Thoracic aorta (tissue), 2 donors: Measurements from ENCODE around the gene PKP4. TPM values are rescaled to one million over a fixed set of nuclear protein-coding genes. Genes with fewer than 3 reads are reported as not detected.
A peak's percentile ranks its signal among the peaks of the same experiment; 100 is the strongest.

Experiments
- ATAC-seq: fragments of 150-250 bp; one replicate; pipeline ENCODE4 v1.8.0; 2017; ENCODE audit warnings: low read depth; ENCODE audit not compliant: insufficient number of reproducible peaks, low FRiP score
- DNase-seq: peaks from one replicate; pipeline ENCODE4 v3.0.0-alpha.2; 2020; ENCODE audit warnings: low spot score
- H3K27ac ChIP-seq, 2 donors: fragments of 200-600 bp; sonication (generic); 1 replicate in 1 of 2; 2 replicates in 1 of 2; pipeline ENCODE4 v1.5.1; 2016; ENCODE audit warnings: mild to moderate bottlenecking in 2 of 2, moderate library complexity in 2 of 2
- H3K27me3 ChIP-seq: fragments of 200-600 bp; sonication (generic); replicated peaks from 2 replicates; pipeline ENCODE4 v1.6.0; 2016; ENCODE audit warnings: mild to moderate bottlenecking; ENCODE audit not compliant: insufficient read depth
- H3K36me3 ChIP-seq: fragments of 200-600 bp; sonication (generic); one replicate; pipeline ENCODE4 v1.5.1; 2016
- H3K4me1 ChIP-seq, 2 donors: fragments of 200-600 bp; sonication (generic); 1 replicate in 1 of 2; 2 replicates in 1 of 2; pipeline versions ENCODE4 v1.5.1 to v1.6.0; 2016; ENCODE audit warnings: low read depth in 2 of 2, mild to moderate bottlenecking in 1 of 2; ENCODE audit not compliant: control insufficient read depth in 1 of 2
- H3K4me3 ChIP-seq: fragments of 200-600 bp; sonication (generic); 2 replicates; pipeline ENCODE4 v1.5.1; 2016; ENCODE audit warnings: mild to moderate bottlenecking
- H3K9me3 ChIP-seq: fragments of 200-600 bp; sonication (generic); 2 replicates; pipeline ENCODE4 v1.5.1; 2016
- total RNA-seq, 2 donors: library from RNA; depleted of rRNA; stranded (reverse); fragments of >200 nt; gene quantifications; one replicate each; pipeline versions ENCODE4 v1.1.0 to v1.2.3, GENCODE V29; 2016
- TF ChIP-seq, protein P1 (sequence below): fragments of 200-600 bp; sonication (generic); IDR thresholded peaks from one replicate; pipeline ENCODE4 v1.5.1; 2019; ENCODE audit warnings: antibody characterized with exemption

PKP4 gene
- total RNA-seq, 2 donors from 2014 or later: 28.0 to 49.1 TPM

DNA sequence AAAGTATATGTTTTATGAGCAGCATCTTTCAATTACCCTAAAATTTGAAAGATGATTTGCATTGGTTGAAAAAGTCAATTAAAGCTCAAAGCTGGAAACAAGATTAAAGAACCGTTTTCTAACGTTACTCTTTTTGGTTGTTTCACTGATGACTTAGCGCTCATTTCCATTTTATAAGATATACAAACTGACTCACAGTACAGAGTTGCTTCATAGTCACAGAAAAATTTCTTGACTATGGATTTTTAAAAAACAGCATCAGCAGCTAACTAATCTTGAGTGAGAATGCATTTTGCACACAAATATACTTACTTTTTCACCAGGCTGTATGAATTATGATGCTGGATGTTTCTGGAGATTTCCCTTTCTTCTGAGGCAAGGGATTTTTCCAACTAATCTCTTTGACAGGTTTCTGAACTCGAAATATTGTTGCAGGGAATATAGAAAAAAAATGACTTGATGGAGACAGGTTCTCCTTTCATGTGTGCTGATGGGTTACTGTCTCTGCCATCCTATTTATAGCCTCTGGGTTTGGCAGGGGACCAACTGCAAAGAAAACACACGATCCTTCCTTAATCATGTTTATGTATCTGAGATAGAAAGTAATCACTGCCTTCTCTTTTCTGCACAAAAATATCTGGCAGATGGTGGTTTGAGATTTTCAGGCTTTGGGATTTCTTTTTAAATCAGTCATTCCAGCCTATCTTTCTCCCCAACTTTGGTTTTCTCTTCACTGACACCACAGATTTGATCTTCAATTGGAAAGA lies 209.0 kb downstream of the PKP4 start:
- DNase-seq (no peak), ATAC-seq (no peak)
- Histone ChIP-seq H3K36me3 (peaks cover 8% of the 10 kb centered on the region), H3K27ac (no peak overlapping the region), H3K4me3 (no peak overlapping the region), H3K9me3 (no peaks in the 10 kb centered on the region), H3K4me1 (peaks cover 4 to 16% of the 10 kb centered on the region in 2 donors), H3K27me3 (no peaks in the 10 kb centered on the region)
- TF ChIP-seq, protein P1, sequence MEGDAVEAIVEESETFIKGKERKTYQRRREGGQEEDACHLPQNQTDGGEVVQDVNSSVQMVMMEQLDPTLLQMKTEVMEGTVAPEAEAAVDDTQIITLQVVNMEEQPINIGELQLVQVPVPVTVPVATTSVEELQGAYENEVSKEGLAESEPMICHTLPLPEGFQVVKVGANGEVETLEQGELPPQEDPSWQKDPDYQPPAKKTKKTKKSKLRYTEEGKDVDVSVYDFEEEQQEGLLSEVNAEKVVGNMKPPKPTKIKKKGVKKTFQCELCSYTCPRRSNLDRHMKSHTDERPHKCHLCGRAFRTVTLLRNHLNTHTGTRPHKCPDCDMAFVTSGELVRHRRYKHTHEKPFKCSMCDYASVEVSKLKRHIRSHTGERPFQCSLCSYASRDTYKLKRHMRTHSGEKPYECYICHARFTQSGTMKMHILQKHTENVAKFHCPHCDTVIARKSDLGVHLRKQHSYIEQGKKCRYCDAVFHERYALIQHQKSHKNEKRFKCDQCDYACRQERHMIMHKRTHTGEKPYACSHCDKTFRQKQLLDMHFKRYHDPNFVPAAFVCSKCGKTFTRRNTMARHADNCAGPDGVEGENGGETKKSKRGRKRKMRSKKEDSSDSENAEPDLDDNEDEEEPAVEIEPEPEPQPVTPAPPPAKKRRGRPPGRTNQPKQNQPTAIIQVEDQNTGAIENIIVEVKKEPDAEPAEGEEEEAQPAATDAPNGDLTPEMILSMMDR: no peak

DNA sequence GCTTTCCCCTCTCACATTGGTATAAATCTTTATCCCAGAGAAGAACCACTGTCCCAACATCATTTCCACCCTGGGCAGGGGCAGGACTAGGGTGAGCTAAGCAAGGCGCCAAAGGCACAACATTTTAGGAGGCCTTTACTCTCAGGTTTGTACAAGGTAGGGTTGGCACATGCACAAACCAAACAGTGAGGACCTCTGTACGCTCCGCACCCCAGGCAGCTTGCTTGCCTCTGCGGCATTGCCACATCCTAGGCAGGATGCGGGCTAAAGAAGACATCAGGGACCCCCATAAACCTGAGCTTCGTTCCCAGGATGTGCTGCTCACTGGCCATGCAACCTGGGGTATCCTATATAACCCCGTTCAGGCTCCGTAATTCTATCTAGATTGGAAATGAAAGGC lies 210.2 kb downstream of the PKP4 start:
- Histone ChIP-seq H3K27me3 (no peaks in the 10 kb centered on the region), H3K36me3 (peaks cover 2% of the 10 kb centered on the region), H3K27ac (no peak overlapping the region), H3K9me3 (no peaks in the 10 kb centered on the region), H3K4me3 (no peak overlapping the region), H3K4me1 (peaks cover 4 to 16% of the 10 kb centered on the region in 2 donors)
- DNase-seq (no peak), ATAC-seq (no peak)
- TF ChIP-seq, protein P1: no peak

DNA sequence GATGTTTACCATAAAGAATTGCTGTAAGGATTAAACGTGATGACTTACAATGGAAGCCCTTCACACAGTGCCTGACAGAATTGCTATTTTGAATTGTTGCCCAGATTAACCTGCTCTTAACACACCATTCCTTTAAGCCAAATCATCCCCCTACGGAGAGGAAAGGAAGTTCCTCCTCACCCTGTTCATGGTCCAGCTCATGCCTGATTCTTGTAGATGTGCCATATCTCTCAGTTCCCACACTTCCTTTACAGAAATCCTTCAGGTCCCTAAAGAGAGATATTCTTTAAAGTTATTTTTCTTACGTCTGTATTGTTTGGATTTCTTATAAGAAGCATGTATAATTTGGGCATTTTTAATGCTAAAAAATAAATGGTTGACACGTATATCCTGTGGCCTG lies 210.8 kb downstream of the PKP4 start:
- Histone ChIP-seq H3K36me3 (no peaks in the 10 kb centered on the region), H3K4me1 (peaks cover 4 to 16% of the 10 kb centered on the region in 2 donors), H3K27ac (peak overlapping the region in 1 of 2 donors; percentile 5), H3K4me3 (no peak overlapping the region), H3K27me3 (no peaks in the 10 kb centered on the region), H3K9me3 (no peaks in the 10 kb centered on the region)
- TF ChIP-seq, protein P1: no peak
- no peak for ATAC-seq
- no peak for DNase-seq

DNA sequence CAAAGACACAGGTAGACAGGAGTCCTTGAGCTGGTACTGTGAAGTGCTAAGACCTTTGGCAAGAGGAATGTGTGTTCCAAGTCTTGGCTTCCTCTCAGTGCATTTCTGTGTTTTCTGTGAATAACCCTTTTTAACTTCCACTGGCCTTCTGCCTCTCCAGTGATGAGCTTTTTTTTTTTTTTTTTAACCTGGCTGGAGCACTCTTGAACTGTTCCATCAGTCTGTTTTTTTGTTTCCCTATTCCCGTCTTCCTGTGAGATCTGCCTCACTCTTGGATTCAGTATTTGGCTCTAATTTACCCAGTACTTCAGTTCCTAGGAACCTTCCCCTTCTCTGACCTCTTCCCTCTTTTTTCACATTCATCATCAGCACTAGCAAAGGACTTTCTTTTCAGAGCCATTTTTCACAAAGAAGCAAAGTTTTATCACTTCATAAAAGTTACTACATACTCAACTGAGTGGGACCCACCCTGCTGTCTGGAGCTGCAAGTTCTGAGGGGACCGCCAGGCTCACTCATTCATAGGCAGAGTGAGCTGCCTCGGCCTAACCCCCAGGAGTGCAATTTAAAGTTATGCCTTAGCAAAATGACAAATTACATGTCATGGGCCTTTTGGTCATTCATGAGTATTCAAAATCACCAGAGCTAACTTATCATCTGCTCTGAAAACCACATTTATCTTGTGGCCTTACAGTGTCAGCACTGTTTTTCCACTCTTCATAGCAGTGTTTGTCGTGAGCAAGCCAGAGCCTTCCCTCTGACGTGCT lies 211.4 kb downstream of the PKP4 start:
- TF ChIP-seq, protein P1: no peak
- ATAC-seq: peak; percentile 33
- no peak for DNase-seq
- Histone ChIP-seq H3K36me3 (no peaks in the 10 kb centered on the region), H3K4me3 (no peak overlapping the region), H3K27ac (peak overlapping the region in 1 of 2 donors; percentile 5), H3K9me3 (no peaks in the 10 kb centered on the region), H3K27me3 (no peaks in the 10 kb centered on the region), H3K4me1 (peaks cover 4 to 16% of the 10 kb centered on the region in 2 donors)

DNA sequence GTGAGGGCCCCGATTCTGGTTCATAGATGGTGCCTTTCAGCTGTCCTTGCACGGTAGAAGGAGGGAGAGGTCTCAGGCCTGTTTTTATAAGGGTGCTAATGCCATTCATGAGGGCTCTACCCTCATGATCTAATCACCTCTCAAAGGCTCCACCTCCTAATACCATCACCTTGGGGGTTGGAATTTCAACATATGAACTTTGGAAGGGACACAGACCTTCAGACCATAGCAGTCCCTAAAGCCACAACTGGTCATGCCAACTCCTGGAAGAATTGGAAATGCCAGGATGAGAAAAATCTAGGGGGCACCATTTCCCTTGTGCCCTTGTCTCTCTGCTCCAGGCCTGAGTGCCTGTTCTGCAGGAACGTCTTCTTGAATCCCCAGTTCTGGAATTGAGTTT lies 213.5 kb downstream of the PKP4 start:
- H3K4me3 ChIP-seq: no peak overlapping the region
- no peaks in the 10 kb centered on the region for H3K27me3 ChIP-seq
- ATAC-seq (no peak), DNase-seq (no peak)
- no peak overlapping the region for H3K27ac ChIP-seq
- TF ChIP-seq, protein P1: no peak
- H3K9me3 ChIP-seq: no peaks in the 10 kb centered on the region
- peaks cover 4 to 16% of the 10 kb centered on the region in 2 donors for H3K4me1 ChIP-seq
- peaks cover 8% of the 10 kb centered on the region for H3K36me3 ChIP-seq
